B cell (primary cell): ENCODE data around the gene ACER2.

ENCODE experiments used
- CTCF ChIP-seq: fragments of 200-600 bp; IDR thresholded peaks from one replicate; pipeline ENCODE4 v1.8.0; 2022; ENCODE audit warnings: antibody characterized with exemption, mild to moderate bottlenecking
- EZH2 ChIP-seq: IDR thresholded peaks from 2 replicates; pipeline ENCODE4 v1.6.1; 2012; ENCODE audit warnings: borderline replicate concordance, low read depth, mild to moderate bottlenecking, moderate library complexity, low read length; ENCODE audit not compliant: insufficient read depth, poor library complexity, severe bottlenecking

DNA sequence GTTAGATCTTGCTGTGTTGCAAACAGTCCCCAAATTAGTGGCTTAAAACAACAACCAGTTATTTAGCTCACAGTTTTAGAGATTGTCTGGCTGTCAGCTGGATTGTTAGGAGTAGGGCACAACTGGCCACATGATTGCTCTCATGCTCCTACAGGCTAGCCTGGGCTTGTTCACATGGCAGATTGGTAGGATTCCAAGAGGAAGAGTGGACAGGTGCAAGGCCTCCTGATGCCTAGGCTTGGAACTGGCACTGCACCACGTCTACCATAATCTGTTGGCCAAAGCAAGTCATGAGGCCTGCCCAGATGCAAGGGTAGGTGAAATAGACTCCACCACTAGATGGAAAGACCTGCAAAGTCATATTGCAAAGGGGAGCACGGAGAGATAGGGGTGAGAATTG is 76.4 kb downstream of the ACER2 start:
- no peak for TF ChIP-seq CTCF
- TF ChIP-seq EZH2 = no peak
